Measurements from ENCODE around the gene ZNF579. TPM values are rescaled to one million over a fixed set of nuclear protein-coding genes. Genes with fewer than 3 reads are reported as not detected.

The ZNF579 gene
- total and polyA plus RNA-seq, 2 of the 8 experiments (the other 6 are each of a cell fraction or from before 2014, with no cell fraction given), result 10.0 to 18.9 TPM

- TF ChIP-seq CBX5 (IDR thresholded peaks at IDR 0.05; ENCODE audit: low read depth, low read length) (no peak), KDM4A (IDR thresholded peaks at IDR 0.05; ENCODE audit: low read depth, low read length, severe bottlenecking) (no peak), JUN (IDR thresholded peaks at IDR 0.05; ENCODE audit: low read depth, low read length) (0 out of 2 replicates have a peak, but pooled peaks have one; percentile 14), EZH2 (IDR thresholded peaks at IDR 0.05; ENCODE audit: low read depth, low read length, severe bottlenecking) (no peak), HDAC2 (IDR thresholded peaks at IDR 0.05; ENCODE audit: borderline replicate concordance in 1 of 2, low read depth in 2 of 2, low read length in 2 of 2) (peak in 1 of 2 experiments; percentile 74; a peak in 1 of 4 replicates)
These were observed 19.4 kb upstream of the ZNF579 start, which contains the start of gene ZNF524 (continued) for GRCh38 chr19:55599842-55600661.

All from H1 (cell line).